HCT116 (cell line): ENCODE data around the gene ZNF423. TPM values are rescaled to one million over a fixed set of nuclear protein-coding genes. Genes with fewer than 3 reads are reported as not detected.

ENCODE experiments used
- ATAC-seq: fragments of 200-7000 bp; cut with Tn5 transposase; 2 replicates; pipeline ENCODE4 v1.9.1; 2020; ENCODE audit warnings: mild to moderate bottlenecking, moderate library complexity
- BruUV-seq: library from RNA; stranded (reverse); fragments of 400-500 nt; replicated peaks from 2 replicates; lab custom pipeline; 2021; lab: Mats Ljungman, UMichigan
- CTCF ChIA-PET: fragments of 300-600 bp; sonication (Branson Sonifier 250); formaldehyde crosslinking; loops from one replicate; lab custom pipeline; 2021; ENCODE audit warnings: antibody characterized with exemption; lab: Charles Lee
- POLR2A ChIA-PET: fragments of 300-600, 350-600 bp; sonication (Branson Sonifier 250); formaldehyde crosslinking; loops from one replicate; lab custom pipeline; 2021; ENCODE audit warnings: antibody characterized with exemption; lab: Charles Lee
- RAD21 ChIA-PET, 2 experiments: fragments of 300-600 bp; sonication (Branson Sonifier 250); formaldehyde crosslinking; loops; one replicate each; lab custom pipeline; 2023; ENCODE audit warnings: low total read pairs in 2 of 2; ENCODE audit not compliant: uncharacterized antibody in 2 of 2, unreplicated experiment in 2 of 2, low non-redundant PET in 1 of 2; lab: Charles Lee
- DNase-seq: peaks from one replicate; pipeline ENCODE4 v3.0.0-alpha.2; 2010; ENCODE audit warnings: low read depth, low spot score
- H2AFZ ChIP-seq: fragments of 200-600 bp; shearing (Covaris generic), sonication (generic); 2 replicates; pipeline ENCODE4 v1.6.1; 2017; ENCODE audit warnings: low read depth, mixed run types, mixed read lengths, antibody characterized with exemption, low read length; ENCODE audit not compliant: poor library complexity, severe bottlenecking
- H3K27ac ChIP-seq: 2 replicates; pipeline ENCODE4 v1.5.1; 2012; ENCODE audit warnings: low read depth, low read length
- H3K27me3 ChIP-seq: fragments of 200-600 bp; sonication (generic); 2 replicates; pipeline ENCODE4 v1.6.1; 2016; ENCODE audit warnings: mixed run types, low read length, mixed read lengths; ENCODE audit not compliant: insufficient read depth
- H3K36me3 ChIP-seq, 2 experiments: fragments of 200-500 bp in 1 of 2; fragments of 200-600 bp in 1 of 2; sonication (Bioruptor generic) in 1 of 2; sonication (generic) in 1 of 2; 2 replicates each; pipeline versions ENCODE4 v1.5.1 to v1.6.1; 2014 to 2016; ENCODE audit warnings: low read length in 2 of 2, inconsistent platforms in 1 of 2, mixed read lengths in 1 of 2, mixed run types in 1 of 2; ENCODE audit not compliant: insufficient read depth in 2 of 2, control insufficient read depth in 1 of 2
- H3K4me1 ChIP-seq, 2 experiments: fragments of 200-600 bp in 1 of 2; sonication (generic) in 1 of 2; 2 replicates each; pipeline versions ENCODE4 v1.5.1 to v1.6.1; 2012 to 2017; ENCODE audit warnings: low read length in 2 of 2, inconsistent platforms in 1 of 2, mild to moderate bottlenecking in 1 of 2, mixed read lengths in 1 of 2, mixed run types in 1 of 2, moderate library complexity in 1 of 2; ENCODE audit not compliant: insufficient read depth in 2 of 2, control insufficient read depth in 1 of 2
- H3K4me2 ChIP-seq: fragments of 200-600 bp; sonication (generic); 2 replicates; pipeline ENCODE4 v1.6.1; 2017; ENCODE audit warnings: mixed run types, low read length, mixed read lengths
- H3K4me3 ChIP-seq, 2 experiments: fragments of 200-600 bp in 1 of 2; sonication (generic) in 1 of 2; replicated peaks in 1 of 2; 2 replicates each; pipeline ENCODE4 v1.5.1; 2011 to 2016; ENCODE audit warnings: low read length in 2 of 2, control low read depth in 1 of 2, low read depth in 1 of 2, mild to moderate bottlenecking in 1 of 2, mixed read lengths in 1 of 2, mixed run types in 1 of 2
- H3K79me2 ChIP-seq: fragments of 200-600 bp; sonication (generic); 2 replicates; pipeline ENCODE4 v1.6.1; 2017; ENCODE audit warnings: mild to moderate bottlenecking, mixed run types, low read length, moderate library complexity, mixed read lengths; ENCODE audit not compliant: insufficient read depth
- H3K9ac ChIP-seq: fragments of 200-600 bp; sonication (generic); 2 replicates; pipeline ENCODE4 v1.6.1; 2016; ENCODE audit warnings: low read length, mixed read lengths
- H3K9me2 ChIP-seq: fragments of 200-600 bp; sonication (generic), shearing (Covaris generic); 2 replicates; pipeline ENCODE4 v1.6.1; 2017; ENCODE audit warnings: mixed run types, mild to moderate bottlenecking, moderate library complexity; ENCODE audit not compliant: insufficient read depth
- H3K9me3 ChIP-seq, 2 experiments: fragments of 200-500 bp in 1 of 2; fragments of 200-600 bp in 1 of 2; sonication (Bioruptor generic) in 1 of 2; sonication (generic) in 1 of 2; 2 replicates each; pipeline ENCODE4 v1.6.1; 2014 to 2017; ENCODE audit warnings: low read length in 2 of 2, mixed read lengths in 2 of 2, inconsistent platforms in 1 of 2, low read depth in 1 of 2, mild to moderate bottlenecking in 1 of 2, mixed run types in 1 of 2, moderate library complexity in 1 of 2; ENCODE audit not compliant: control insufficient read depth in 1 of 2, insufficient read depth in 1 of 2
- H4K20me1 ChIP-seq: fragments of 200-600 bp; sonication (generic), shearing (Covaris generic); 2 replicates; pipeline ENCODE4 v1.6.1; 2017; ENCODE audit warnings: mixed run types, mild to moderate bottlenecking, moderate library complexity; ENCODE audit not compliant: insufficient read depth
- CBX3 ChIP-seq: IDR thresholded peaks from 2 replicates; pipeline ENCODE4 v1.6.1; 2012; ENCODE audit warnings: low read depth
- CEBPB ChIP-seq: IDR thresholded peaks from 2 replicates; pipeline ENCODE4 v1.6.1; 2012; ENCODE audit warnings: low read depth
- EGR1 ChIP-seq: IDR thresholded peaks from 2 replicates; pipeline ENCODE4 v1.6.1; 2012; ENCODE audit warnings: low read depth
- ELF1 ChIP-seq: IDR thresholded peaks from 2 replicates; pipeline ENCODE4 v1.6.1; 2012; ENCODE audit warnings: low read depth, borderline replicate concordance
- EZH2 ChIP-seq: fragments of 200-600 bp; sonication (generic); IDR thresholded peaks from 2 replicates; pipeline ENCODE4 v1.6.1; 2017; ENCODE audit warnings: antibody characterized with exemption, mixed run types
- EZH2phosphoT487 ChIP-seq: fragments of 200-600 bp; IDR thresholded peaks from 2 replicates; pipeline ENCODE4 v1.6.1; 2018; ENCODE audit warnings: antibody characterized with exemption, borderline replicate concordance
- FOSL1 ChIP-seq: IDR thresholded peaks from 2 replicates; pipeline ENCODE4 v1.6.1; 2012; ENCODE audit warnings: low read depth
- JUND ChIP-seq: IDR thresholded peaks from 2 replicates; pipeline ENCODE4 v1.6.1; 2012
- POLR2A ChIP-seq: IDR thresholded peaks from 2 replicates; pipeline ENCODE4 v1.7.0; 2011; ENCODE audit warnings: borderline replicate concordance; ENCODE audit not compliant: insufficient read depth, insufficient read length; ENCODE audit errors: extremely low read depth
- POLR2AphosphoS5 ChIP-seq: IDR thresholded peaks from 2 replicates; pipeline ENCODE4 v1.6.1; 2011; ENCODE audit warnings: mild to moderate bottlenecking, low read depth, low read length, moderate library complexity
- SIN3A ChIP-seq: IDR thresholded peaks from 2 replicates; pipeline ENCODE4 v1.6.1; 2012; ENCODE audit warnings: low read depth
- SP1 ChIP-seq: IDR thresholded peaks from 2 replicates; pipeline ENCODE4 v1.6.1; 2012; ENCODE audit warnings: low read depth
- TCF7L2 ChIP-seq: IDR thresholded peaks from 2 replicates; pipeline ENCODE4 v1.7.0; 2011; ENCODE audit warnings: borderline replicate concordance, inconsistent platforms; ENCODE audit not compliant: insufficient read depth, insufficient read length; ENCODE audit errors: extremely low read depth
- ZFX ChIP-seq: fragments of 450-650 bp; IDR thresholded peaks from 2 replicates; pipeline ENCODE4 v1.6.1; 2017
- ZNF274 ChIP-seq: fragments of 200-500 bp; sonication (Bioruptor generic); IDR thresholded peaks from 2 replicates; pipeline ENCODE4 v1.6.1; 2014; ENCODE audit warnings: mild to moderate bottlenecking, low read depth, low read length, inconsistent platforms
- intact Hi-C: fragments of 100-400 bp; cut with micrococcal nuclease; formaldehyde crosslinking; loops from 2 replicates; pipeline ENCODE4 v1.10.0; 2022
- total RNA-seq: library from RNA; stranded (reverse); gene quantifications from one replicate; pipeline ENCODE4 v1.2.1, GENCODE V29; 2021; ENCODE audit not compliant: unreplicated experiment
- TF ChIP-seq, protein P1 (sequence below), 3 experiments: fragments of 200-600 bp in 1 of 3; sonication (generic) in 1 of 3; IDR thresholded peaks in 2 of 3; conservative IDR thresholded peaks in 1 of 3; 2 replicates each; pipeline ENCODE4 v1.5.1; 2012 to 2017; ENCODE audit warnings: low read depth in 2 of 3, low read length in 2 of 3, antibody characterized with exemption in 1 of 3, borderline replicate concordance in 1 of 3, control low read depth in 1 of 3, mild to moderate bottlenecking in 1 of 3, mixed read lengths in 1 of 3, mixed run types in 1 of 3, moderate library complexity in 1 of 3; ENCODE audit not compliant: insufficient read depth in 1 of 3
- TF ChIP-seq, protein P2 (sequence below): IDR thresholded peaks from 2 replicates; pipeline ENCODE4 v1.6.1; 2012; ENCODE audit warnings: low read depth
- TF ChIP-seq, protein P3 (sequence below): IDR thresholded peaks from 2 replicates; pipeline ENCODE4 v1.6.1; 2012
- TF ChIP-seq, protein P4 (sequence below): IDR thresholded peaks from 2 replicates; pipeline ENCODE4 v1.6.1; 2012
- TF ChIP-seq, protein P5 (sequence below): IDR thresholded peaks from 2 replicates; pipeline ENCODE4 v1.6.1; 2011; ENCODE audit warnings: mild to moderate bottlenecking, low read length, moderate library complexity; ENCODE audit not compliant: insufficient replicate concordance; ENCODE audit errors: extremely low read depth

Gene ZNF423
- total RNA-seq, 1 experiment from 2014 or later: 0.22 TPM

DNA sequence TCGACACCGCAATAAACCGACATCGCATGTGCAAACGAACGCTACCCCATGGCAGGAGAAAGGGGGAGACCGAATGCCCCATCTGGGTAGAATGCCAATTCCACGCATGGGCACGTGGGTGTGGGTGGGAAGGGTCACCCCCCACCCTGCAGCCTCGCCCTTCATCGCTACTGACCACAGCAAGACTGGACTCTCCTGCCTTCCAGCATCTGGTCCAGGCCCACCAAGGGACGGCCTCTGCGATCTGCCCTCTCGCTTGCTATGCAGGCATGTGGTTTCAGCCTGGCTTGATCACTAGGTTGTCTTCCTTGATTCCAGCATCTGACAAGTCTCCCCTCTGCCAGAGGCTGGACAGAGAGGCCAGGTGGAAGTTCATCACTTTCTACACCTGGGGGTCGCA, 323.0 kb downstream of the ZNF423 start:
- H2AFZ ChIP-seq: no peak overlapping the region
- ChIA-PET CTCF (no interaction called here), RAD21 (no interaction called here)
- H4K20me1 ChIP-seq: no peaks in the 10 kb centered on the region
- no peak overlapping the region for H3K9ac ChIP-seq
- H3K4me3 ChIP-seq: no peak overlapping the region
- no peaks in the 10 kb centered on the region for H3K79me2 ChIP-seq
- intact Hi-C loops: no loop called here
- no peaks in the 10 kb centered on the region for H3K9me3 ChIP-seq
- ATAC-seq (no peak), DNase-seq (no peak)
- H3K27ac ChIP-seq: no peak overlapping the region
- H3K9me2 ChIP-seq: no peaks in the 10 kb centered on the region
- H3K4me1 ChIP-seq: no peaks in the 10 kb centered on the region
- TF ChIP-seq, protein P1, sequence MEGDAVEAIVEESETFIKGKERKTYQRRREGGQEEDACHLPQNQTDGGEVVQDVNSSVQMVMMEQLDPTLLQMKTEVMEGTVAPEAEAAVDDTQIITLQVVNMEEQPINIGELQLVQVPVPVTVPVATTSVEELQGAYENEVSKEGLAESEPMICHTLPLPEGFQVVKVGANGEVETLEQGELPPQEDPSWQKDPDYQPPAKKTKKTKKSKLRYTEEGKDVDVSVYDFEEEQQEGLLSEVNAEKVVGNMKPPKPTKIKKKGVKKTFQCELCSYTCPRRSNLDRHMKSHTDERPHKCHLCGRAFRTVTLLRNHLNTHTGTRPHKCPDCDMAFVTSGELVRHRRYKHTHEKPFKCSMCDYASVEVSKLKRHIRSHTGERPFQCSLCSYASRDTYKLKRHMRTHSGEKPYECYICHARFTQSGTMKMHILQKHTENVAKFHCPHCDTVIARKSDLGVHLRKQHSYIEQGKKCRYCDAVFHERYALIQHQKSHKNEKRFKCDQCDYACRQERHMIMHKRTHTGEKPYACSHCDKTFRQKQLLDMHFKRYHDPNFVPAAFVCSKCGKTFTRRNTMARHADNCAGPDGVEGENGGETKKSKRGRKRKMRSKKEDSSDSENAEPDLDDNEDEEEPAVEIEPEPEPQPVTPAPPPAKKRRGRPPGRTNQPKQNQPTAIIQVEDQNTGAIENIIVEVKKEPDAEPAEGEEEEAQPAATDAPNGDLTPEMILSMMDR (IDR thresholded peaks at IDR 0.05 in 2 of 3, conservative IDR thresholded peaks at IDR 0.05 in 1 of 3; ENCODE audit: borderline replicate concordance in 1 of 3, insufficient read depth in 1 of 3, low read depth in 2 of 3, low read length in 2 of 3): no peak
- TF ChIP-seq, protein P2, sequence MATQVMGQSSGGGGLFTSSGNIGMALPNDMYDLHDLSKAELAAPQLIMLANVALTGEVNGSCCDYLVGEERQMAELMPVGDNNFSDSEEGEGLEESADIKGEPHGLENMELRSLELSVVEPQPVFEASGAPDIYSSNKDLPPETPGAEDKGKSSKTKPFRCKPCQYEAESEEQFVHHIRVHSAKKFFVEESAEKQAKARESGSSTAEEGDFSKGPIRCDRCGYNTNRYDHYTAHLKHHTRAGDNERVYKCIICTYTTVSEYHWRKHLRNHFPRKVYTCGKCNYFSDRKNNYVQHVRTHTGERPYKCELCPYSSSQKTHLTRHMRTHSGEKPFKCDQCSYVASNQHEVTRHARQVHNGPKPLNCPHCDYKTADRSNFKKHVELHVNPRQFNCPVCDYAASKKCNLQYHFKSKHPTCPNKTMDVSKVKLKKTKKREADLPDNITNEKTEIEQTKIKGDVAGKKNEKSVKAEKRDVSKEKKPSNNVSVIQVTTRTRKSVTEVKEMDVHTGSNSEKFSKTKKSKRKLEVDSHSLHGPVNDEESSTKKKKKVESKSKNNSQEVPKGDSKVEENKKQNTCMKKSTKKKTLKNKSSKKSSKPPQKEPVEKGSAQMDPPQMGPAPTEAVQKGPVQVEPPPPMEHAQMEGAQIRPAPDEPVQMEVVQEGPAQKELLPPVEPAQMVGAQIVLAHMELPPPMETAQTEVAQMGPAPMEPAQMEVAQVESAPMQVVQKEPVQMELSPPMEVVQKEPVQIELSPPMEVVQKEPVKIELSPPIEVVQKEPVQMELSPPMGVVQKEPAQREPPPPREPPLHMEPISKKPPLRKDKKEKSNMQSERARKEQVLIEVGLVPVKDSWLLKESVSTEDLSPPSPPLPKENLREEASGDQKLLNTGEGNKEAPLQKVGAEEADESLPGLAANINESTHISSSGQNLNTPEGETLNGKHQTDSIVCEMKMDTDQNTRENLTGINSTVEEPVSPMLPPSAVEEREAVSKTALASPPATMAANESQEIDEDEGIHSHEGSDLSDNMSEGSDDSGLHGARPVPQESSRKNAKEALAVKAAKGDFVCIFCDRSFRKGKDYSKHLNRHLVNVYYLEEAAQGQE: no peak
- no peak for TF ChIP-seq ELF1
- TF ChIP-seq ZNF274: no peak
- TF ChIP-seq SIN3A: no peak
- TF ChIP-seq, protein P3, sequence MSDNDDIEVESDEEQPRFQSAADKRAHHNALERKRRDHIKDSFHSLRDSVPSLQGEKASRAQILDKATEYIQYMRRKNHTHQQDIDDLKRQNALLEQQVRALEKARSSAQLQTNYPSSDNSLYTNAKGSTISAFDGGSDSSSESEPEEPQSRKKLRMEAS: no peak
- TF ChIP-seq, protein P4, sequence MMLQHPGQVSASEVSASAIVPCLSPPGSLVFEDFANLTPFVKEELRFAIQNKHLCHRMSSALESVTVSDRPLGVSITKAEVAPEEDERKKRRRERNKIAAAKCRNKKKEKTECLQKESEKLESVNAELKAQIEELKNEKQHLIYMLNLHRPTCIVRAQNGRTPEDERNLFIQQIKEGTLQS: no peak
- TF ChIP-seq TCF7L2: no peak
- TF ChIP-seq FOSL1: no peak
- no peak for TF ChIP-seq EZH2
- TF ChIP-seq CEBPB: no peak
- TF ChIP-seq EGR1: no peak
- TF ChIP-seq POLR2AphosphoS5: no peak
- no peak for TF ChIP-seq SP1
- no peak for TF ChIP-seq JUND
- no peak for TF ChIP-seq POLR2A
- TF ChIP-seq, protein P5, sequence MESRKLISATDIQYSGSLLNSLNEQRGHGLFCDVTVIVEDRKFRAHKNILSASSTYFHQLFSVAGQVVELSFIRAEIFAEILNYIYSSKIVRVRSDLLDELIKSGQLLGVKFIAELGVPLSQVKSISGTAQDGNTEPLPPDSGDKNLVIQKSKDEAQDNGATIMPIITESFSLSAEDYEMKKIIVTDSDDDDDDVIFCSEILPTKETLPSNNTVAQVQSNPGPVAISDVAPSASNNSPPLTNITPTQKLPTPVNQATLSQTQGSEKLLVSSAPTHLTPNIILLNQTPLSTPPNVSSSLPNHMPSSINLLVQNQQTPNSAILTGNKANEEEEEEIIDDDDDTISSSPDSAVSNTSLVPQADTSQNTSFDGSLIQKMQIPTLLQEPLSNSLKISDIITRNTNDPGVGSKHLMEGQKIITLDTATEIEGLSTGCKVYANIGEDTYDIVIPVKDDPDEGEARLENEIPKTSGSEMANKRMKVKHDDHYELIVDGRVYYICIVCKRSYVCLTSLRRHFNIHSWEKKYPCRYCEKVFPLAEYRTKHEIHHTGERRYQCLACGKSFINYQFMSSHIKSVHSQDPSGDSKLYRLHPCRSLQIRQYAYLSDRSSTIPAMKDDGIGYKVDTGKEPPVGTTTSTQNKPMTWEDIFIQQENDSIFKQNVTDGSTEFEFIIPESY: no peak
- TF ChIP-seq CBX3: no peak
- TF ChIP-seq EZH2phosphoT487: no peak
- TF ChIP-seq ZFX: no peak
- TF ChIP-seq, all 23 proteins: peak for 0
- Histone ChIP-seq H3K4me2 (no peak overlapping the region), H3K36me3 (no peaks in the 10 kb centered on the region), H3K27me3 (peaks cover 28% of the 10 kb centered on the region)
- no TSS peak for BruUV-seq
- POLR2A ChIA-PET: no interaction called here
